ENCODE measurements around the gene ZDHHC7. TPM values are rescaled to one million over a fixed set of nuclear protein-coding genes. Genes with fewer than 3 reads are reported as not detected.

The ZDHHC7 gene
- total and polyA plus RNA-seq, 9 of the 15 experiments (the other 6 are each of a cell fraction or from before 2014, with no cell fraction given), result 1.7 to 49.7 (median 37.4) TPM

DNA sequence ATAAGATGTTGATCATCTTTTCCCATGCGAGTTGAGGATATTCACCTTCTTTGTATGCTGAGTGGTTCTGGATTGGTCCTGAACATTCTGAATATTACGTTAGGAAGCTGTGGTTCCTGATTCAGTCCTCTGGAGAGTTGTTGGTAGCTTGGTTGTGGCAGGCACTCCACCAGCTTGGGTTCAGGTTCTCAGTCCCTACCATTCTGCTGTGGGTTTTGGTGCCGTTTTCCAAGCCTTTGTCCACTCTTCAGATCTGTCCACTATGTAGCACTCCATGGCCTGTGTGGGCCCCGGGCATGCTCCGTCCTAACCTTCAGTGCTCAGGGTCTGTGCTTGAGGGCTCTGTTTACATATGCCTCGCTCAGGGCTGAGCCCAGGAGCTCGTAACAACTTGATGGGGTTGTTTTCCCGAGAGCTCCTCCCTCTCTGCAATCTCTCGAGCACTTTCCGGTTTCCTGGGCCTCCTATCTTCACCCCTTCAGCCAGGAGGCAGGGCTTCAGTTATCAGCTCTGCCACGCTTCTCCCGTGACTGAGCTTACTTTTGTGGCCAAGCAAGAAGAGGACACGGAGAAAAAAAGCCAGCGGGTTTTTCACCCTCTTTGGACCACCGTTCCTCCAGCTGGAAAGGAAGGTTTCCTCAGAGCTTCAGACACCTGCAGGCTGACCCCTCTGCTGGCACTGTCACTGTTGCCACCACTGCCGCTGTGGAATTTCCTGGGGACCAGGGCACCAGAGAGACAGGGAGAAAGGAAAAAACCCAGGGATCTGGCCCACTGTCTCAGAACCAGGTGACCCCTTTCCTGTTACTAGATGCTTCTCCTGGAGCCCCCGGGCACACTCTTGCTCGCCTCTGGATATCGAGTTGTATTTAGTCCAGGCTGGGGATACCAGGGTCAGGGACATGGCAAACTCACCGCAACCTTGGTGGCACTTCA lies 35.9 kb upstream of the ZDHHC7 start (continued):
- TF ChIP-seq, protein P1, sequence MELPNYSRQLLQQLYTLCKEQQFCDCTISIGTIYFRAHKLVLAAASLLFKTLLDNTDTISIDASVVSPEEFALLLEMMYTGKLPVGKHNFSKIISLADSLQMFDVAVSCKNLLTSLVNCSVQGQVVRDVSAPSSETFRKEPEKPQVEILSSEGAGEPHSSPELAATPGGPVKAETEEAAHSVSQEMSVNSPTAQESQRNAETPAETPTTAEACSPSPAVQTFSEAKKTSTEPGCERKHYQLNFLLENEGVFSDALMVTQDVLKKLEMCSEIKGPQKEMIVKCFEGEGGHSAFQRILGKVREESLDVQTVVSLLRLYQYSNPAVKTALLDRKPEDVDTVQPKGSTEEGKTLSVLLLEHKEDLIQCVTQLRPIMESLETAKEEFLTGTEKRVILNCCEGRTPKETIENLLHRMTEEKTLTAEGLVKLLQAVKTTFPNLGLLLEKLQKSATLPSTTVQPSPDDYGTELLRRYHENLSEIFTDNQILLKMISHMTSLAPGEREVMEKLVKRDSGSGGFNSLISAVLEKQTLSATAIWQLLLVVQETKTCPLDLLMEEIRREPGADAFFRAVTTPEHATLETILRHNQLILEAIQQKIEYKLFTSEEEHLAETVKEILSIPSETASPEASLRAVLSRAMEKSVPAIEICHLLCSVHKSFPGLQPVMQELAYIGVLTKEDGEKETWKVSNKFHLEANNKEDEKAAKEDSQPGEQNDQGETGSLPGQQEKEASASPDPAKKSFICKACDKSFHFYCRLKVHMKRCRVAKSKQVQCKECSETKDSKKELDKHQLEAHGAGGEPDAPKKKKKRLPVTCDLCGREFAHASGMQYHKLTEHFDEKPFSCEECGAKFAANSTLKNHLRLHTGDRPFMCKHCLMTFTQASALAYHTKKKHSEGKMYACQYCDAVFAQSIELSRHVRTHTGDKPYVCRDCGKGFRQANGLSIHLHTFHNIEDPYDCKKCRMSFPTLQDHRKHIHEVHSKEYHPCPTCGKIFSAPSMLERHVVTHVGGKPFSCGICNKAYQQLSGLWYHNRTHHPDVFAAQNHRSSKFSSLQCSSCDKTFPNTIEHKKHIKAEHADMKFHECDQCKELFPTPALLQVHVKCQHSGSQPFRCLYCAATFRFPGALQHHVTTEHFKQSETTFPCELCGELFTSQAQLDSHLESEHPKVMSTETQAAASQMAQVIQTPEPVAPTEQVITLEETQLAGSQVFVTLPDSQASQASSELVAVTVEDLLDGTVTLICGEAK (IDR thresholded peaks at IDR 0.05), result 0 out of 2 replicates have a peak, but pooled peaks have one; percentile 6
- TF ChIP-seq, protein P1 (CRISPR knock-in tag; IDR thresholded peaks at IDR 0.05), result no peak
- TF ChIP-seq OTX1 (CRISPR knock-in tag; IDR thresholded peaks at IDR 0.05), result no peak
- TF ChIP-seq, protein P2, sequence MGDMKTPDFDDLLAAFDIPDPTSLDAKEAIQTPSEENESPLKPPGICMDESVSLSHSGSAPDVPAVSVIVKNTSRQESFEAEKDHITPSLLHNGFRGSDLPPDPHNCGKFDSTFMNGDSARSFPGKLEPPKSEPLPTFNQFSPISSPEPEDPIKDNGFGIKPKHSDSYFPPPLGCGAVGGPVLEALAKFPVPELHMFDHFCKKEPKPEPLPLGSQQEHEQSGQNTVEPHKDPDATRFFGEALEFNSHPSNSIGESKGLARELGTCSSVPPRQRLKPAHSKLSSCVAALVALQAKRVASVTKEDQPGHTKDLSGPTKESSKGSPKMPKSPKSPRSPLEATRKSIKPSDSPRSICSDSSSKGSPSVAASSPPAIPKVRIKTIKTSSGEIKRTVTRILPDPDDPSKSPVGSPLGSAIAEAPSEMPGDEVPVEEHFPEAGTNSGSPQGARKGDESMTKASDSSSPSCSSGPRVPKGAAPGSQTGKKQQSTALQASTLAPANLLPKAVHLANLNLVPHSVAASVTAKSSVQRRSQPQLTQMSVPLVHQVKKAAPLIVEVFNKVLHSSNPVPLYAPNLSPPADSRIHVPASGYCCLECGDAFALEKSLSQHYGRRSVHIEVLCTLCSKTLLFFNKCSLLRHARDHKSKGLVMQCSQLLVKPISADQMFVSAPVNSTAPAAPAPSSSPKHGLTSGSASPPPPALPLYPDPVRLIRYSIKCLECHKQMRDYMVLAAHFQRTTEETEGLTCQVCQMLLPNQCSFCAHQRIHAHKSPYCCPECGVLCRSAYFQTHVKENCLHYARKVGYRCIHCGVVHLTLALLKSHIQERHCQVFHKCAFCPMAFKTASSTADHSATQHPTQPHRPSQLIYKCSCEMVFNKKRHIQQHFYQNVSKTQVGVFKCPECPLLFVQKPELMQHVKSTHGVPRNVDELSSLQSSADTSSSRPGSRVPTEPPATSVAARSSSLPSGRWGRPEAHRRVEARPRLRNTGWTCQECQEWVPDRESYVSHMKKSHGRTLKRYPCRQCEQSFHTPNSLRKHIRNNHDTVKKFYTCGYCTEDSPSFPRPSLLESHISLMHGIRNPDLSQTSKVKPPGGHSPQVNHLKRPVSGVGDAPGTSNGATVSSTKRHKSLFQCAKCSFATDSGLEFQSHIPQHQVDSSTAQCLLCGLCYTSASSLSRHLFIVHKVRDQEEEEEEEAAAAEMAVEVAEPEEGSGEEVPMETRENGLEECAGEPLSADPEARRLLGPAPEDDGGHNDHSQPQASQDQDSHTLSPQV (IDR thresholded peaks at IDR 0.05), result no peak
- TF ChIP-seq ZNF146 (CRISPR knock-in tag; IDR thresholded peaks at IDR 0.05; ENCODE audit: unreplicated experiment), result no peak
- no peak for TF ChIP-seq SIRT6 (IDR thresholded peaks at IDR 0.05; ENCODE audit: low read depth, low read length)
- TF ChIP-seq SETDB1 (IDR thresholded peaks at IDR 0.05; ENCODE audit: low read length), result no peak
- TF ChIP-seq SMARCE1 (IDR thresholded peaks at IDR 0.05), result peak; percentile 91
- TF ChIP-seq ELF2 (CRISPR knock-in tag; IDR thresholded peaks at IDR 0.05), result peak; percentile 74; the same call in 1 of the 2 replicates
- TF ChIP-seq, protein P3, sequence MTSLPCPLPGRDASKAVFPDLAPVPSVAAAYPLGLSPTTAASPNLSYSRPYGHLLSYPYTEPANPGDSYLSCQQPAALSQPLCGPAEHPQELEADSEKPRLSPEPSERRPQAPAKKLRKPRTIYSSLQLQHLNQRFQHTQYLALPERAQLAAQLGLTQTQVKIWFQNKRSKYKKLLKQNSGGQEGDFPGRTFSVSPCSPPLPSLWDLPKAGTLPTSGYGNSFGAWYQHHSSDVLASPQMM (CRISPR knock-in tag; IDR thresholded peaks at IDR 0.05), result no peak
- no peak; the same call in 1 of the 2 replicates for TF ChIP-seq HDAC8 (tag; IDR thresholded peaks at IDR 0.05)
- TF ChIP-seq POLR2AphosphoS5 (IDR thresholded peaks at IDR 0.05; ENCODE audit: control insufficient read depth, insufficient read depth, low read depth, low read length), result peak; percentile 95
- peak; percentile 93 for TF ChIP-seq LEF1 (IDR thresholded peaks at IDR 0.05)

Data from K562 (cell line).